ENCODE data around the gene WDR45B. TPM values are rescaled to one million over a fixed set of nuclear protein-coding genes. Genes with fewer than 3 reads are reported as not detected.

The WDR45B gene
- polyA plus RNA-seq (2014; cell fraction: cytosol; rRNA removed), result 115 and 129 TPM in 2 replicates
- polyA plus RNA-seq (2014; cell fraction: nucleus; rRNA removed), result 118 and 168 TPM in 2 replicates

- peak; percentile 97 for DNase-seq (ENCODE audit: low spot score)
Measured at GRCh38 chr17:82648165-82648668, at the start of gene WDR45B. Gene WDR45B (minus strand): TSS chr17:82648444. CDS start chr17:82648340, 104 bp downstream.

- no peak for DNase-seq (ENCODE audit: low spot score)
Measured at GRCh38 chr17:82697808-82698064, 49.5 kb upstream of the WDR45B start.

GRCh38 chr17:82696916-82697807 lies 48.9 kb upstream of the WDR45B start:
- DNase-seq (ENCODE audit: low spot score), result no peak

- no peak for DNase-seq (ENCODE audit: low spot score)
Measured at GRCh38 chr17:82696259-82696658, 48.0 kb upstream of the WDR45B start.

- no peak for DNase-seq (ENCODE audit: low spot score)
Measured at GRCh38 chr17:82694647-82695046, 46.4 kb upstream of the WDR45B start.

GRCh38 chr17:82693168-82693867 lies 45.1 kb upstream of the WDR45B start:
- DNase-seq (ENCODE audit: low spot score), result no peak

GRCh38 chr17:82692268-82692667 lies 44.0 kb upstream of the WDR45B start:
- DNase-seq (ENCODE audit: low spot score), result no peak

GRCh38 chr17:82691714-82692113 lies 43.5 kb upstream of the WDR45B start:
- no peak for DNase-seq (ENCODE audit: low spot score)

- DNase-seq (ENCODE audit: low spot score), result no peak
Measured at GRCh38 chr17:82690786-82691489, 42.7 kb upstream of the WDR45B start.

- no peak for DNase-seq (ENCODE audit: low spot score)
Measured at GRCh38 chr17:82689077-82689476, 40.8 kb upstream of the WDR45B start.

GRCh38 chr17:82687871-82688270 lies 39.6 kb upstream of the WDR45B start:
- no peak for DNase-seq (ENCODE audit: low spot score)

GRCh38 chr17:82687375-82687861 lies 39.2 kb upstream of the WDR45B start:
- DNase-seq (ENCODE audit: low spot score), result no peak

- no peak for DNase-seq (ENCODE audit: low spot score)
Measured at GRCh38 chr17:82686366-82687324, 38.4 kb upstream of the WDR45B start.

GRCh38 chr17:82685291-82685690 lies 37.0 kb upstream of the WDR45B start:
- no peak for DNase-seq (ENCODE audit: low spot score)

- no peak for DNase-seq (ENCODE audit: low spot score)
Measured at GRCh38 chr17:82684228-82684841, 36.1 kb upstream of the WDR45B start.

- no peak for DNase-seq (ENCODE audit: low spot score)
Measured at GRCh38 chr17:82683534-82683933, 35.3 kb upstream of the WDR45B start.

GRCh38 chr17:82681547-82681946 lies 33.3 kb upstream of the WDR45B start:
- no peak for DNase-seq (ENCODE audit: low spot score)

- no peak for DNase-seq (ENCODE audit: low spot score)
Measured at GRCh38 chr17:82679586-82680465, 31.6 kb upstream of the WDR45B start.

- no peak for DNase-seq (ENCODE audit: low spot score)
Measured at GRCh38 chr17:82678265-82678891, 30.1 kb upstream of the WDR45B start.
